HG03135 (cell line): ENCODE measurements around the gene GBF1.

Experiments
- ATAC-seq: cut with Tn5 transposase; IDR thresholded peaks from one replicate; pipeline ENCODE4 v1.9.1; 2021; ENCODE audit warnings: mild to moderate bottlenecking, moderate library complexity; ENCODE audit not compliant: unreplicated experiment

Gene GBF1

DNA sequence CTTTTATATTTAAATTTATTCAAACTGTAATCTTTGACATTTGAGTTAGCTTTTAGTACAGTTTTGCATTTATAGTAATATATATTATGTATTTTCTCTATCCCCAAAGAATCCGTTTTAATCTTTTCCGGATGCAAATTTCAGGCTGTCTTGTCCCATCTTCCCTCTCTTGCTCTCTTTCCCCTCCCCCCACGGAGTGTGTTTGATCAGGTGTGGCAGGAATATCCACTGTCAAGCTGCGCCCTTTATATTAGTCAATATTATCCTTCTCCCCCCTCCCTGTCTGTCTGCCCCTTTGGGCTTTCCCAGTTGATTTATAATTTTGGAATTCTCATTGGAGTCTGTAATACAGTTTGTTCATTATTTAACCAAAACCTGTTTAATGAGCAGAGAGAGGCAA lies 19.0 kb downstream of the GBF1 start:
- no peak for ATAC-seq

DNA sequence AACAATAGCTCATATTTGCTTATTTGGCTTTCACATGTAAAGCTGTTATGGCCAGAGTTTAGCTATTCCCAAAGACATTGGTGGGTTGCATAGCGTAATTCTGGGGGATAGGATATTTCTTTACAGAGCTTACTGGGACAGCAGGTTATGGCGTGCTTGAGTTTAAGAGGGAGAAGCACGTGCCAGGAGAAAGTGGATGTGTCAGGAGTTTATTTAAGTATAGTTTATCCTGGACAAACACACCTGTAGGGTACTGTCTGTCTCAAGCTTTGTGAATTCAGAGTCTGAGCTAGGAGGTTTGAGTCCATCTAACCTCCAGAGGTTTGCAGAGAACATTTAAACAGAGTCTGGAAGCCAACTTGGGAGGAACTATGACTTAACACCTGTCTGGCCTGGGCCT lies 21.3 kb downstream of the GBF1 start:
- no peak for ATAC-seq

DNA sequence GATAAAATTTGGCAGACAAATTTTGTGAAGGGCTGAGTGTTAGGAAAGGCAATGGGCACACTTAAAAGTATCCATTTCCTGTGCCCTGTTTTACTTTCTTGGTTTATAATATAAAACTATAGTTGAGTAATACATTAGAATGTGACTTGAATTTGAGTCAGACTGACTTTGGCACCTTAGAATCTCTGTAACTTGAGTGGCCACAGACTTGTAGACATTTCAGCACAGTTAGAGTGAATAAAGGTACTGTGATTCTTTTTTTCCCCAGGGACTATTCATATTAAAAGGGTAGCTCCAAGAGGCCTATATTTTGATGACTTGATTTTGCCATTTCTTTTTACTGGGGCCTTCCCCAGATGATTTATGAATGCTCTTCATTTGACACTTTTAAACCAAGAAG lies 22.4 kb downstream of the GBF1 start:
- ATAC-seq = no peak

- no peak for ATAC-seq
Observed at GRCh38 chr10:102268375-102268888, 23.1 kb downstream of the GBF1 start.

DNA sequence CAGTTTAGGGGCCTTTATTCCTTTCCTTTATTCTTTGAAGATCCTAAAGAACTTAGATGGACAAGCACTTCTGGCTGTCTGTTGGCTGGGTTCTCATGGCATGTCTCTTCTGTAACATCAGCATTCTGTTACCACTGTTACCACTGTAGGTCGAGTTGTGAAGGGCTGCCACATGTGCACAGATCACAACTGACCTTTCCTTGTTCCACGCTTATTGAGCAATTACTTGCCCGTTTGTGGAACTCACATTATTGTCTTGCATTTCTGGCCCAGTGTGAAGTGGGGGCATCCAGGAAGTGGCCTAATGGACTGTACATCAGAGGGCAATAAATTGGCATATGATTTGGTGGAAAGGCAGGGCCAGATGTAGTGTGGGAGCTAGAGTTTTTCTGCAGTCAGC lies 23.7 kb downstream of the GBF1 start:
- no peak for ATAC-seq

DNA sequence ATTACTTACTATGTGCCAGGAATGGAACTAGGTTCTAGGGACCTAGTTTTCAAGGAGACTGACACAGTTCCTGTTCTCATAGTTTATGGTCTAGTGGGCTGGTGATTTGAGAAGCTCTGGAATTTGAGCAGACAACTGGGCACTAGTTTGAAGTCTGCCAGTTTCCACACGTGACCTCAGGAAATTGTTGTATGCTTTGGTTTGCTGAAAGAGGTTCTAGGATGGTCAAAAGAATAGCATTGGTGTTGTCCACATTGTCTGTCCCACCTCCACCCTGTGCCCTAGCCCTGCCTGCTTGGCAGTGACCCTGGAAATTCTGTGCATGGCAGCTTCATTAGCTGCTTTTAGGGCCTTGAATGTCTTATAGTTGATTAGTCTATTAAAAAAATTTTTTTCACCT lies 28.7 kb downstream of the GBF1 start:
- ATAC-seq = no peak

DNA sequence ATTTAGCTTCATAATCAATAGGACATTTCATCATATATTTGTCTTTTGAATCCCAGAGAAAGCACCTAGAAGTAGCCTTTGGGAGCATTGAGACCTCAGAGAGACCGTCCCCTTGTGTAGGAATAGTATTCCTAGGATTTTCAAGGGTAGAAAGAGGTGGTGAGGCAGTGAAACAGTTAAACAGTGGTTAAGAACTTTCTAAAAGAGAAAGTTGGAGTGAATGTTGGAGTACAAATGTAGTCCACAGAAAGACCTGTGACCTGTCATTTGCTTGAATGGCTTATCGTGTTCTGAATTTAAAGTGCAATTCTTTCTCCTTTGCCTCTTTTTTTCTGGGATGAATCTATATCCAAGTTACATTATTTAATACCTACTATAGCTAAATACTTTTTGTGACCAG lies 30.0 kb downstream of the GBF1 start:
- no peak for ATAC-seq

DNA sequence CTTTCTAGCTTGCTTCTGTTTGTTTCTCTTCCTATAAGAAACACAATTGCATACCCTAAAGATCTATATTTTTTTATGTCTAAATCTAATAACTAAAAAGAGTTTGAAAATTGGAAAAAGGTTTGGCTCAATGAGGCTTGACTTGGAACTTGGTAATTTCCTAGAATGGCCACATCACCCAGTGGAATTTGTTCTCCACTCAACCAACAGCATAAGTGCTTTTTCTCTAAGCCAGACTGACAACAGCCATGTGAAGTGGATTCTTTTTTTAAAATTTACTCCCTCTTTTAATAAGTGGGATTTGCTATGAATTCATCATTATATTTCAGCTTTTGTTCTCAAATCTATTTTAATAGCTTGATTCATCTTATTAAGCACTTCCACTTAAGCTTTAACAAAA lies 33.8 kb downstream of the GBF1 start:
- ATAC-seq = no peak

GRCh38 chr10:102280397-102281101 lies 35.2 kb downstream of the GBF1 start:
- ATAC-seq = no peak

GRCh38 chr10:102281102-102281487 lies 35.8 kb downstream of the GBF1 start:
- no peak for ATAC-seq

GRCh38 chr10:102283488-102283887 lies 38.2 kb downstream of the GBF1 start:
- ATAC-seq = no peak

DNA sequence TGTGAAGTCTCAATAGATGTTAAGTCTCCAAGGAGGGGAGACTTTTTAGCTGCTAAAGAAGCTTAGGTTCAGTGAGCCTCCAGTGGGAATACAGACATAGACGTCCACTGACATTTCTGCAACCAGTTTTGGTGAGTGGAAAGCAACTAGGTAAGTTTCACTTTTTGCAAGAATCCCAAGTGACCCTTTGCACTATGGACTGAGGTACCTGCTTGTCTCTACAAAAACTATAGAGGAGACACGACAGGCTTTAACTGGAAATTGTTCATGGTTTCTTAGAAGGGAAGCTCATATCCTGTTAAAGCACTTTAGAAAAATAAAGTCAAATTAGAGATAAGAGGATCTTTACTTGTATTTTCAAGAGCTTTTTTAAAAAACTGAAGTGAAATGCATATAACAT lies 38.6 kb downstream of the GBF1 start:
- no peak for ATAC-seq

DNA sequence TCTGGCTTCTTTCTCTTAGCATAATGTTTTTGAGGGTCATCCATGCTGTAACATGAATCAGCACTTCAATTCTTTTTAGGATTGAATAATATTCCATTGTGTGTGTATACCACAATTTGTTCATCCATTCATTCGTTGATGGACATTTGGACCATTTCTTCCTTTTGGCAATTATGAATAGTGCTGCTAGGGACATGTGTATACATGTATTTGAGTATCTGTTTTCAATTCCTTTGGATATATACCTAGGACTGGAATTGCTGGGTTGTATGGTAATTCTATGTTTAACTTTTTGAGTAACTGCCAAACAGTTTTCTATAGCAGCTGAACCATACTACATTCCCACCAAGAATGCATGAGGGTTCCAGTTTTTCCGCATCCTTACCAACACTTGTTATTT lies 39.2 kb downstream of the GBF1 start:
- no peak for ATAC-seq

DNA sequence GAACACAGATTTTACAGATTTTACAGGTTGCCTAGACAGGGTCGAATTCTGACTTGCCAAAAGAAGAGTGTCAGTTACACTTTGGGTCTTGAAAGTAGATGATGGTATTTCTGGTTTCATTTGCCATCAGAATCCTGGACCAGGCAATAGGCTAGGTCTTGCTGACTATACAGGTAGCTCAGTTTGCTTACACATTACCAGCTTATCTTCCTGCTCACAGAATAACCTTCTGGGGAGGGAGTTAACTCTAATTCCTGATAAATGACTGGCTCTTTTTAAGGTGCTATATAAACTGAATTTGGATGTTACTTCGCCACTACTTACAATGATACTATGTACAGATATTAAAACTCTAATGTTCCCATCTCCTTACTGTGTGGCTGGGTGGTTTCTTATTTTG lies 39.8 kb downstream of the GBF1 start:
- ATAC-seq = no peak

GRCh38 chr10:102286216-102286615 lies 40.9 kb downstream of the GBF1 start:
- ATAC-seq = no peak

- ATAC-seq = no peak
Observed at GRCh38 chr10:102287538-102287937, 42.2 kb downstream of the GBF1 start.

DNA sequence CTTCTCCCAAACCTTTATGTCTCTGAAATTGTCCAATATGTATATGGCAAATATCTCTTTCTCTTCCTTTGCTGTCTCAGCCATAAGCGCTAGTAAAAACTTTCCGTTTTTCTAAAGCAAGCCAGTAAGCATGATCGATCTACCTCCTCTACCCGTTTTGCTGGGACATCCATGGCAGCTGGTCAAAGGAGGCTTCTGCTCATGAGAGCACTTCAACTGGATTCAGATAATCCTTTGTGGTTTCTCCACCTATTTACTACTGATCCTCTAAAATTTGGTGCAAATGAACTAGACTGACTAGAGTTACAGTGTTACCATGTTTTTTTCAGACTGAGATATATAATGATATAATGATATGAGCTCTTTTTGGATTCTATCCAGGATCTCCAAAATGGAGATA lies 42.7 kb downstream of the GBF1 start:
- no peak for ATAC-seq

- no peak for ATAC-seq
Observed at GRCh38 chr10:102289356-102289755, 44.0 kb downstream of the GBF1 start.

DNA sequence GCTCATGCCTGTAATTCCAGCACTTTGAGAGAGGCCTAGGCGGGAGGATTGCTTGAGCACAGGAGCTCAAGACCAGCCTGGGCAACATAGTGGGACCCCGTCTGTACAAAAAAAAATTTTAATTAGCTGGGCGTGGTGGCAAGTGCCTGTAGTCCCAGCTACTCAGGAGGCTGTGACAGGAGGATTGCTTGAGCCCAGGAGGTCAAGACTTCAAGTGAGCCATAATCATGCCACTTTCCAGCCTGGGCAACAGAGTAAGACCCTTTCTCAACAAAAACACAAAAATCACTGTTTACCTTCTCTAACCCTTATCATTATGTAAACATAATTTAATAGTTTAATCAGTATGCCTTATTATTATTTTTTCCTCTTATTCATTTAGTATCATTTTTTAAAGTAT lies 44.5 kb downstream of the GBF1 start:
- no peak for ATAC-seq

DNA sequence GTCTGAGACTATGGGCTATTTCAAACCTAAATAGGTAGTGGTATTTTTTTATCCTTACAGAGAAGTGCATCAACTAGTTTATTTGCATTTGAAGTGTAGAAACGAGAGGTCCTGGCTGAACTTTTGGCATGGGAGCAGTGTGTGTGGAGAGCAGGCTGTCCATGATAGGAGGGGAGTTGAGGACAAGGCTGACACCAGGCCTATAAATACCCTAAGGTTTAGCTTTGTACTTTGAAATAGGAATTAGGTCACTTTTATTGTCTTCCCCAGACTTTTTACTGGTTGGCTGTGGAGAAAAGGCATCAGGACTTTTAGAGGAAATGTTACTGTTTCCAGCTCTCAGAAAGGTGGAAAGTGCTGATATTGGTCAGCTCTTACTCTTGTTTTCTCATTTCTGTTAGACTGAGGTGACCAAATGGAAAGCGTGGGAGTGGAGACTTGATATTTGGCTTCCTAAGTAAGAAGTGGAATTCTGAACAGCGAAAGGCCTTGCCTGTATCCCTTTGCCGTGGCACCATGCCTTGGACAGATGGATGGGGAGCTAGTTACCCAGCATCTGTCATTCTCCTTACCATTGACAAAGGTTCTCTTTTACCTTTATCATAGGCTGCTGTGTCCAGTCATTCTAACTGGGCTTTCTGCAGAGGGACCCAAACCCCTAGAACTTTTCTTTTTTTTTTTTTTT lies 46.0 kb downstream of the GBF1 start:
- ATAC-seq = no peak

DNA sequence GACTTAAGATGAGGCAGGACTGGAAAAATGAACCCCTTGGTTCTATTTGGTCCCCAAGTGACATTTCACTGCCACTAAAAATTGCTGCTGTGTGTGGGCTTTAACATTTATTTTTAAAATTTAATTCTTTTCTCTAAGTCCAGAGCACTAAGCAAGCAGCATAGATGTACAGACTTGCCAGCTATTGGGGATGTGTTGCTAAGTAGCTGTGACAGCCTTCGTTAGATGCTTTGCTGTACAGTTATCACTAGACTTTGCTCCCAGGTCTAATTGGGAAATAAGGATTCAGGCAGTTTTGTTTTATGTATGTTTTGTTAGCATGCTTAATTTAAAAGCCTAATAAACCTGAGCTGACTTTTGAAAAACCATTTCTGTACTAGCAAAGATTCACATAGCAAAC lies 51.8 kb downstream of the GBF1 start:
- no peak for ATAC-seq

- ATAC-seq = no peak
Observed at GRCh38 chr10:102298899-102299298, 53.6 kb downstream of the GBF1 start.

DNA sequence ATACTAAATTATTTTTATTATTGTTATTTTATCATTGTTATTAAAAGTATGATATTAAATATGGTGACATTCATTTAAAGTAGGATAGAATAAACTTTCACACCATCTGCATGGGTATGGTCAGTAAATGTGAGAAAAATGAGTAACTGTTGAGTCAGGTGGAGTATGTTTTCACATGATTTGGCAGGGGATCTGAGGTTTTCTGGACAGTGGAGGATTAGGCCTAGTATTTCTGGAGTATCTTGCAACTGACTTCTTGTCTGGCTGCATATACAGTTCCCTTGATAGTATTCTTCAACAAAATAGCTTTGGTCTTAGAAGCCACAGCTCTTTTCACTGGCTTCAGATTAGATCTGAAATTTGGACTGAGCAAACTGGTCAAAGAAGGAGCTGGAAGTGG lies 54.5 kb downstream of the GBF1 start:
- ATAC-seq = no peak
